GM12801 (cell line): Measurements from ENCODE around the gene PITPNM3.

Experiments used
- TF ChIP-seq, protein P1 (sequence below): IDR thresholded peaks from one replicate; pipeline ENCODE4 v1.5.1; 2011; ENCODE audit warnings: control low read depth; ENCODE audit not compliant: insufficient read length; ENCODE audit errors: extremely low read depth

Gene PITPNM3

GRCh38 chr17:6477831-6478383, 78.4 kb downstream of the PITPNM3 start:
- TF ChIP-seq, protein P1, sequence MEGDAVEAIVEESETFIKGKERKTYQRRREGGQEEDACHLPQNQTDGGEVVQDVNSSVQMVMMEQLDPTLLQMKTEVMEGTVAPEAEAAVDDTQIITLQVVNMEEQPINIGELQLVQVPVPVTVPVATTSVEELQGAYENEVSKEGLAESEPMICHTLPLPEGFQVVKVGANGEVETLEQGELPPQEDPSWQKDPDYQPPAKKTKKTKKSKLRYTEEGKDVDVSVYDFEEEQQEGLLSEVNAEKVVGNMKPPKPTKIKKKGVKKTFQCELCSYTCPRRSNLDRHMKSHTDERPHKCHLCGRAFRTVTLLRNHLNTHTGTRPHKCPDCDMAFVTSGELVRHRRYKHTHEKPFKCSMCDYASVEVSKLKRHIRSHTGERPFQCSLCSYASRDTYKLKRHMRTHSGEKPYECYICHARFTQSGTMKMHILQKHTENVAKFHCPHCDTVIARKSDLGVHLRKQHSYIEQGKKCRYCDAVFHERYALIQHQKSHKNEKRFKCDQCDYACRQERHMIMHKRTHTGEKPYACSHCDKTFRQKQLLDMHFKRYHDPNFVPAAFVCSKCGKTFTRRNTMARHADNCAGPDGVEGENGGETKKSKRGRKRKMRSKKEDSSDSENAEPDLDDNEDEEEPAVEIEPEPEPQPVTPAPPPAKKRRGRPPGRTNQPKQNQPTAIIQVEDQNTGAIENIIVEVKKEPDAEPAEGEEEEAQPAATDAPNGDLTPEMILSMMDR: no peak

GRCh38 chr17:6476810-6477179, 79.6 kb downstream of the PITPNM3 start:
- TF ChIP-seq, protein P1: no peak

DNA sequence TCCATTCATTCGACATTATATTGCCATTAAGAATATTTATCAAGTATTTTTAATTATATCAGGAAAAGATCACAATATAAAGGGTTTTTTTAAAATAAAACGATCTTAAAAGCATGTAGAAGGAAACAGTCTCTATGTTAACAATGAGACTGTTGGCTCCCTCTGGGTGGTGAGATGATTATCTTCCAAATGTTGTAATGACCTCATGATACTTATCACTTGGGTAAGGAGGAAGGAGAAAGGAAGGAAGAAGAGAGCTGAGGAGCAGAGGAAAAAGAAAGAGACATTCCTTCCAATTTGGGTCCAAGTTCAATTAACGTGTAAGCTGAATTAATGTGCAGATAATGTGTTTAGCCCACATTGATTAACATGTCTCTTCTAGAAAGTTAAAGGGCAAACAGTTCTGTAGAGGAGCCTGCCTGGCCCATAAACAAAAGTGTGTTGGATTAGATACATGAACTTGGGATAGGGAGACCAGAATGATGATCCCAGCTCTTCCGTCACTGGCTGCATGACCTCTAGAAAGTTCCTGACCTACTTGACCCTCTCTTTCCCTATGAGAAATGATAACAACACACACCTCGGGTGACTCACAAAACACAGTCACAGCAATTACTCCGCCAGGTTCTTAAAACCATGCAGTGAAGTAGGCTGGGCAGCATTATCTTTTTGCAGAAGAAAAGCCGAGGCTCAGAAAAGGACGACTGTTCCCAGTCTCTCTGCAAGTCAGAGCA, 80.1 kb downstream of the PITPNM3 start:
- TF ChIP-seq, protein P1: no peak

- TF ChIP-seq, protein P1: no peak
Observed at GRCh38 chr17:6475411-6475810, 80.9 kb downstream of the PITPNM3 start.

GRCh38 chr17:6474906-6475305, 81.4 kb downstream of the PITPNM3 start:
- TF ChIP-seq, protein P1: no peak

DNA sequence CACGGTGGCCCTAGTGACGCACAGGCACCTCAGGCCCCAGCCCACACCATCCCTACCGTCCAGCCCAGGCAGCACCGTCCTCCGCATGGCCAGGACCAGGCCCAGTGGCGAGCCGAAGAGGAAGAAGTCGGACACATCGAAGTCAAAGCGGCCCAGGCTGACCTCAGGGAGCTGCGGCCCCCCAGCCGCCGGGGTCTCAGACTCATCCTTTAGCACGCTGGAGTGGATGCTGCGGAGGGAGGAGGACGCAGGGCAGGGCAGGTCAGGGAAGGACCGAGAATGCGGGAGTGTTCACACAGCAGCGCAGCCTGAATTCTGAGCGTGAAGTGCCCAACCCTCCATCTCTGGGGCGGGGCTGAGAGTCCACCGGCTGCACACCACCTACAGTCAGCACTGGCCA, 82.0 kb downstream of the PITPNM3 start:
- TF ChIP-seq, protein P1: no peak

DNA sequence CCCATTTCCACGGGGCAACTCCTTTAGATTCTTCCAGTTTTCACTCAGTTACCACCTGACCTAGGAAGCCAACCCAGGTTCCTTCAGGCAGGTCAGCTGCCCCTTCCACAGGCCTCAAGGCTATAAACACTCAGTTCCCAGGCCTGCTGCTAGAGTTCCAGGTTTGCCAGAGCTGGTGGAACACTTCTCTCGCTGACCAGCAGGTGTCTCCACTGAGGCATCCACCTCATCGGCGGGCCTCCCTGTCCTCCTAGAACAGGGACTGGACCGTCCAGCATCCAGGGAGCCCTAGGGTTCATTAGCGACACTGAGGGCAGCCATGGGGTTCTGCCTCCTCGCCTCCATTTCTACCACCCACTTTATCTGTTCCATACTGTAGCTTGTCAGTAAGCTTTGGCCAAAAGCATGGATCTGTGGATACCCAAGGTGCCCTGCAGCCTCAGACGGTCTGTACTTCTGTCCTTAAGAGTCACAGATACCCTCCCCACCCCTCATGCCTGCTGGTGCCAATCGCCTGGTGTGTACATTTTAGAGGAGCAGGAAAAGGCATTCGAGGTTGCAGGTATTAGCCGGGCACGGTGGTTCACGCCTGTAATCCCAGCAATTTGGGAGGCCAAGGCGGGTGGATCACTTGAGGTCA, 83.1 kb downstream of the PITPNM3 start:
- TF ChIP-seq, protein P1: no peak
